Measurements from ENCODE around the gene CPNE6. TPM values are rescaled to one million over a fixed set of nuclear protein-coding genes. Genes with fewer than 3 reads are reported as not detected.

Gene CPNE6
- total and polyA plus RNA-seq, 2 of the 8 experiments (the other 6 are each of a cell fraction or from before 2014, with no cell fraction given), result 0.05 TPM; not detected in 1

DNA sequence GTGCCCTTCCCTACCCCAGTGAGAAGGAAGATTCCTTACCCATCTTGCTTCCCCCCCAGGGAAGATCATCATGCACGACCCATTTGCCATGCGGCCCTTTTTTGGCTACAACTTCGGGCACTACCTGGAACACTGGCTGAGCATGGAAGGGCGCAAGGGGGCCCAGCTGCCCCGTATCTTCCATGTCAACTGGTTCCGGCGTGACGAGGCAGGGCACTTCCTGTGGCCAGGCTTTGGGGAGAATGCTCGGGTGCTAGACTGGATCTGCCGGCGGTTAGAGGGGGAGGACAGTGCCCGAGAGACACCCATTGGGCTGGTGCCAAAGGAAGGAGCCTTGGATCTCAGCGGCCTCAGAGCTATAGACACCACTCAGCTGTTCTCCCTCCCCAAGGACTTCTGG is 32.1 kb downstream of the CPNE6 start:
- Histone ChIP-seq H4K8ac (ENCODE audit: extremely low read depth, insufficient read depth, low read length) (no peak overlapping the region), H3K79me2 (ENCODE audit: control insufficient read depth in 1 of 2, insufficient read depth in 2 of 2, low read length in 2 of 2) (no peaks in the 10 kb centered on the region), H3K9ac (replicated peaks in 1 of 4; ENCODE audit: extremely low read depth in 1 of 4, low read depth in 3 of 4, low read length in 3 of 4) (no peak overlapping the region), H3K4ac (replicated peaks; ENCODE audit: insufficient read length, low read depth, low read length) (no peak overlapping the region), H3K23ac (ENCODE audit: insufficient read length) (no peak overlapping the region), H3K27ac (ENCODE audit: low read depth, low read length) (no peak overlapping the region), H3K4me1 (replicated peaks in 1 of 4; ENCODE audit: control insufficient read depth in 3 of 4, insufficient read depth in 4 of 4, low read length in 3 of 4) (no peaks in the 10 kb centered on the region), H3K4me2 (ENCODE audit: insufficient read depth in 1 of 2, low read depth in 2 of 2, low read length in 2 of 2) (no peak overlapping the region), H2BK20ac (ENCODE audit: low read length) (no peak overlapping the region), H2BK120ac (replicated peaks; ENCODE audit: low read depth, low read length) (no peak overlapping the region), H2BK12ac (ENCODE audit: low read depth, low read length) (no peak overlapping the region), H4K20me1 (replicated peaks in 1 of 2; ENCODE audit: control insufficient read depth in 1 of 2, insufficient read depth in 2 of 2, low read length in 2 of 2) (peaks cover 3 to 4% of the 10 kb centered on the region in 2 experiments), H3K56ac (replicated peaks; ENCODE audit: insufficient read length, low read depth, low read length) (no peak overlapping the region), H2AFZ (ENCODE audit: low read length) (no peak overlapping the region), H3K36me3 (ENCODE audit: control insufficient read depth in 2 of 4, insufficient read depth in 4 of 4, low read length in 3 of 4) (peaks cover 5 to 62% (median 40%) of the 10 kb centered on the region in 4 experiments; a peak in 7 of 8 replicates), H3K14ac (ENCODE audit: insufficient read length) (no peak overlapping the region), H3K23me2 (ENCODE audit: low read depth, low read length) (no peaks in the 10 kb centered on the region), H3K27me3 (replicated peaks in 1 of 4; ENCODE audit: control insufficient read depth in 3 of 4, extremely low read depth in 1 of 4, insufficient read depth in 3 of 4, low read length in 3 of 4) (no peaks in the 10 kb centered on the region), H3K9me3 (ENCODE audit: insufficient read depth in 2 of 2, low read depth in 1 of 2, low read length in 1 of 2) (peaks cover 7% of the 10 kb centered on the region in 2 experiments; a peak in 3 of 4 replicates), H4K91ac (replicated peaks; ENCODE audit: insufficient read length, low read length) (no peak overlapping the region), H4K5ac (ENCODE audit: insufficient read length, low read depth, low read length) (no peak overlapping the region), H3K79me1 (ENCODE audit: low read depth, low read length) (no peaks in the 10 kb centered on the region), H3K4me3 (ENCODE audit: extremely low read depth in 1 of 4, insufficient read depth in 2 of 4, low read depth in 3 of 4, low read length in 4 of 4) (no peak overlapping the region), H3K18ac (ENCODE audit: extremely low read depth, low read length) (no peak overlapping the region), H2AK5ac (ENCODE audit: low read depth, low read length) (no peak overlapping the region), H2BK5ac (ENCODE audit: low read depth, low read length) (no peak overlapping the region), H2BK15ac (ENCODE audit: low read length) (no peak overlapping the region)
- ChIA-PET POLR2A (ENCODE audit: partially characterized antibody) (interaction anchor here (0.6 to 23.9 kb wide), 11 partner anchors 7 to 589 kb away, joined by 3 to 626 read pairs (median 17); partner anchors contain the start of genes CPNE6, DCAF11, EMC9 and IRF9), CTCF (ENCODE audit: partially characterized antibody) (interaction anchor here (1.0 to 12.2 kb wide), 5 partner anchors 9 to 57 kb away, joined by 3 to 160 read pairs (median 6); partner anchors contain the start of genes IRF9 and PCK2)
- 97% methylated on average over 10 of the region's 13 CpGs; no CpG with 5 or more reads in 1 of the 2 experiments for WGBS, 2 experiments (ENCODE audit: extremely low coverage in 1 of 2, insufficient coverage in 1 of 2, insufficient read length in 1 of 2, insufficient replicate concordance in 2 of 2, low coverage in 1 of 2, low lambda C conversion rate in 2 of 2, missing lambda C conversion rate in 1 of 2)
- DNase-seq (ENCODE audit: low read depth in 1 of 2, low spot score in 2 of 2) (no peak), FAIRE-seq (no peak)
- no peak for TF ChIP-seq JUND (IDR thresholded peaks at IDR 0.05; ENCODE audit: low read length)
- TF ChIP-seq NANOG (IDR thresholded peaks at IDR 0.05; ENCODE audit: insufficient read depth, low read depth, low read length, poor library complexity, severe bottlenecking), result no peak
- TF ChIP-seq ASH2L (IDR thresholded peaks at IDR 0.05; ENCODE audit: low read length), result no peak
- no peak for TF ChIP-seq TCF12 (IDR thresholded peaks at IDR 0.05; ENCODE audit: low read depth, low read length)

Data from H1 (cell line).